ENCODE measurements around the gene OR10J4.

DNA sequence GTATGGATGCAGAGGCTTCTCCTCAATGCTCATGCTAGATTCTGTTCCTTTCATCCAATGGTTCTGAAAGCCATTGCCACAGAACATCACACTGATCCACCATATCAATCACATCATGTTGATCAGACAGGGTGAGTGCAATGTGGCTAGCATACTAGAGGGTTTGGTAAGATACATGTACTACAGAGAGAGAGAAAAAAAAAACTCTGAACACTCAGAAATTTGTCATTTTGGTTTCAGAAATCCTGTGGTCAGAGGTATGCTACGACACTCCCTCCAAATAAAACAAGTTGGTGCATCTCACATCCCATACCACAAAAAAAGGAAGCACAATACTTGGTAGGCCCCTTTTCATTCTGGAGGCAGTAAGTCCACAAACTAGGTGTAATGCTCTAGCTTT is 42.9 kb downstream of the OR10J4 start:
- no peak for TF ChIP-seq CTCF (conservative IDR thresholded peaks at IDR 0.05 in 1 of 2, IDR thresholded peaks at IDR 0.05 in 1 of 2; ENCODE audit: extremely low read depth in 1 of 2, insufficient read depth in 1 of 2, low read depth in 1 of 2, low read length in 2 of 2)
- TF ChIP-seq EZH2 (IDR thresholded peaks at IDR 0.05; ENCODE audit: borderline replicate concordance, low read length), result no peak
